Naive thymus-derived CD4-positive, alpha-beta T cell (primary cell): ENCODE results near the gene HECW1. TPM values are rescaled to one million over a fixed set of nuclear protein-coding genes. Genes with fewer than 3 reads are reported as not detected.

ENCODE experiments used
- ATAC-seq: fragments of 150-1000 bp; cut with Tn5 transposase; 2 replicates; pipeline ENCODE4 v1.10.0; 2021; ENCODE audit warnings: mild to moderate bottlenecking, moderate library complexity
- CTCF ChIA-PET: fragments of 350-600 bp; sonication (Branson Sonifier 250); formaldehyde crosslinking; loops from one replicate; lab custom pipeline; 2021; ENCODE audit warnings: antibody characterized with exemption; lab: Charles Lee
- POLR2A ChIA-PET: fragments of 350-600 bp; sonication (Branson Sonifier 250); formaldehyde crosslinking; loops from one replicate; lab custom pipeline; 2021; ENCODE audit warnings: antibody characterized with exemption, inconsistent platforms; lab: Charles Lee
- DNase-seq, 9 donors: peaks; one replicate each; pipeline versions ENCODE4 v3.0.0 to v3.0.0-alpha.2; 2020 to 2022; ENCODE audit warnings: mixed read lengths in 1 of 9
- H3K27ac ChIP-seq: one replicate; pipeline ENCODE4 v1.7.0; 2013; ENCODE audit warnings: mild to moderate bottlenecking, low read depth, low read length, moderate library complexity
- H3K27me3 ChIP-seq, 2 donors: one replicate each; pipeline ENCODE4 v1.7.0; 2013; ENCODE audit warnings: low read length in 2 of 2, mild to moderate bottlenecking in 2 of 2, moderate library complexity in 2 of 2; ENCODE audit not compliant: control insufficient read depth in 2 of 2, insufficient read depth in 2 of 2
- H3K36me3 ChIP-seq, 3 experiments: 1 replicate in 2 of 3; 2 replicates in 1 of 3; pipeline ENCODE4 v1.7.0; 2013; ENCODE audit warnings: low read length in 3 of 3, mild to moderate bottlenecking in 3 of 3, moderate library complexity in 1 of 3; ENCODE audit not compliant: insufficient read depth in 3 of 3, control insufficient read depth in 2 of 3
- H3K4me1 ChIP-seq, 2 donors: one replicate each; pipeline ENCODE4 v1.7.0; 2013; ENCODE audit warnings: low read length in 2 of 2, mild to moderate bottlenecking in 2 of 2, moderate library complexity in 1 of 2; ENCODE audit not compliant: control insufficient read depth in 2 of 2, insufficient read depth in 2 of 2
- H3K4me3 ChIP-seq: 2 replicates; pipeline ENCODE4 v1.7.0; 2013; ENCODE audit warnings: mild to moderate bottlenecking, low read length
- H3K9me3 ChIP-seq, 3 experiments: 1 replicate in 2 of 3; 2 replicates in 1 of 3; pipeline ENCODE4 v1.7.0; 2013; ENCODE audit warnings: low read length in 3 of 3; ENCODE audit not compliant: control insufficient read depth in 2 of 3
- H3K27ac Mint-ChIP-seq, 9 donors: one replicate each; pipeline ENCODE4 v1.8.0; 2020 to 2022; ENCODE audit warnings: mixed read lengths in 9 of 9, mild to moderate bottlenecking in 8 of 9, moderate library complexity in 5 of 9, inconsistent platforms in 2 of 9
- H3K27me3 Mint-ChIP-seq, 5 donors: one replicate each; pipeline ENCODE4 v1.8.0; 2021 to 2022; ENCODE audit warnings: mixed read lengths in 5 of 5, mild to moderate bottlenecking in 1 of 5
- H3K36me3 Mint-ChIP-seq, 5 donors: one replicate each; pipeline ENCODE4 v1.8.0; 2020 to 2022; ENCODE audit warnings: mixed read lengths in 5 of 5, mild to moderate bottlenecking in 3 of 5, inconsistent platforms in 1 of 5
- H3K4me1 Mint-ChIP-seq, 7 donors: one replicate each; pipeline ENCODE4 v1.8.0; 2020 to 2022; ENCODE audit warnings: mixed read lengths in 7 of 7, mild to moderate bottlenecking in 3 of 7, inconsistent platforms in 1 of 7
- H3K4me3 Mint-ChIP-seq, 10 donors: one replicate each; pipeline ENCODE4 v1.8.0; 2020 to 2022; ENCODE audit warnings: mild to moderate bottlenecking in 10 of 10, mixed read lengths in 10 of 10, moderate library complexity in 6 of 10, inconsistent platforms in 2 of 10
- H3K9me3 Mint-ChIP-seq, 11 donors: one replicate each; pipeline ENCODE4 v1.8.0; 2020 to 2022; ENCODE audit warnings: mixed read lengths in 11 of 11, mild to moderate bottlenecking in 4 of 11, inconsistent platforms in 1 of 11, moderate library complexity in 1 of 11
- intact Hi-C, 2 donors: fragments of 100-400 bp; cut with micrococcal nuclease; formaldehyde crosslinking; loops; one replicate each; pipeline ENCODE4 v1.15.1; 2023
- polyA plus RNA-seq, 2 donors: library from polyadenylated mRNA; unstranded; fragments of 300-500 nt; fragmentation: Illumina TruSeq; gene quantifications; one replicate each; pipeline ENCODE4 v1.2.3, GENCODE V29; 2021
- total RNA-seq, 6 experiments: library from RNA in 5 of 6; stranded (reverse) in 5 of 6; gene quantifications; 1 replicate in 5 of 6; 2 replicates in 1 of 6; pipeline ENCODE4 v1.2.3 and lab custom pipeline; 2021 to 2026

Gene HECW1
- total and polyA plus RNA-seq, 7 experiments from 2014 or later: not detected

GRCh38 chr7:43117861-43118260 lies 5.4 kb downstream of the HECW1 start:
- H3K27ac Mint-ChIP-seq: no peak overlapping the region
- H3K4me3 ChIP-seq: no peak overlapping the region
- H3K27me3 Mint-ChIP-seq: peaks cover 26 to 56% (median 43%) of the 10 kb centered on the region in 5 donors
- H3K27ac ChIP-seq: no peak overlapping the region
- no peaks in the 10 kb centered on the region for H3K9me3 Mint-ChIP-seq
- no peaks in the 10 kb centered on the region for H3K9me3 ChIP-seq
- intact Hi-C loops: no loop called here
- no peak for ATAC-seq
- H3K27me3 ChIP-seq: peaks cover 5 to 6% of the 10 kb centered on the region in 2 donors
- H3K4me1 ChIP-seq: no peaks in the 10 kb centered on the region
- peaks cover 0 to 10% (median 7%) of the 10 kb centered on the region in 7 donors for H3K4me1 Mint-ChIP-seq
- H3K36me3 Mint-ChIP-seq: no peaks in the 10 kb centered on the region
- no peak overlapping the region for H3K4me3 Mint-ChIP-seq
- POLR2A ChIA-PET: no interaction called here
- H3K36me3 ChIP-seq: no peaks in the 10 kb centered on the region
- CTCF ChIA-PET: interaction anchor here (0.7 to 1.1 kb wide), 2 partner anchors 9 to 584 kb away, joined by 3 read pairs; no protein-coding TSS in a partner anchor
- no peak for DNase-seq

- CTCF ChIA-PET: interaction anchor here (0.6 kb wide), 1 partner anchor 13 kb away, joined by 3 read pairs; no protein-coding TSS in a partner anchor
Observed at GRCh38 chr7:43118313-43118712, 5.9 kb downstream of the HECW1 start.

GRCh38 chr7:43119371-43120075 lies 7.1 kb downstream of the HECW1 start:
- H3K36me3 ChIP-seq: no peaks in the 10 kb centered on the region
- intact Hi-C loops: no loop called here
- H3K27ac ChIP-seq: no peak overlapping the region
- H3K4me1 ChIP-seq: no peaks in the 10 kb centered on the region
- Mint-ChIP-seq H3K4me1 (peaks cover 0 to 2% (median 0%) of the 10 kb centered on the region in 7 donors), H3K9me3 (no peaks in the 10 kb centered on the region), H3K27ac (no peak overlapping the region), H3K27me3 (peaks cover 22 to 50% (median 37%) of the 10 kb centered on the region in 5 donors), H3K36me3 (no peaks in the 10 kb centered on the region), H3K4me3 (no peak overlapping the region)
- ChIA-PET POLR2A (no interaction called here), CTCF (no interaction called here)
- ATAC-seq (no peak), DNase-seq (no peak)
- no peaks in the 10 kb centered on the region for H3K9me3 ChIP-seq
- no peak overlapping the region for H3K4me3 ChIP-seq
- H3K27me3 ChIP-seq: peaks cover 0 to 6% of the 10 kb centered on the region in 2 donors

More at GRCh38 chr7:43118313-43118712, 5.9 kb downstream of the HECW1 start:
- Mint-ChIP-seq H3K4me1 (peaks cover 0 to 10% (median 7%) of the 10 kb centered on the region in 7 donors), H3K36me3 (no peaks in the 10 kb centered on the region), H3K4me3 (no peak overlapping the region), H3K9me3 (no peaks in the 10 kb centered on the region), H3K27me3 (peaks cover 26 to 56% (median 43%) of the 10 kb centered on the region in 5 donors), H3K27ac (no peak overlapping the region)
- H3K4me3 ChIP-seq: no peak overlapping the region
- H3K27me3 ChIP-seq: peaks cover 5 to 6% of the 10 kb centered on the region in 2 donors
- H3K36me3 ChIP-seq: no peaks in the 10 kb centered on the region
- intact Hi-C loops: no loop called here
- POLR2A ChIA-PET: no interaction called here
- H3K9me3 ChIP-seq: no peaks in the 10 kb centered on the region
- H3K4me1 ChIP-seq: no peaks in the 10 kb centered on the region
- DNase-seq: no peak
- ATAC-seq: no peak
- no peak overlapping the region for H3K27ac ChIP-seq

GRCh38 chr7:43121973-43122372 lies 9.5 kb downstream of the HECW1 start:
- no peaks in the 10 kb centered on the region for H3K36me3 Mint-ChIP-seq
- intact Hi-C loops: no loop called here
- CTCF ChIA-PET: no interaction called here
- no peaks in the 10 kb centered on the region for H3K9me3 Mint-ChIP-seq
- H3K27ac Mint-ChIP-seq: no peak overlapping the region
- Histone ChIP-seq H3K9me3 (no peaks in the 10 kb centered on the region), H3K27me3 (no peaks in the 10 kb centered on the region), H3K4me1 (no peaks in the 10 kb centered on the region), H3K4me3 (no peak overlapping the region), H3K27ac (no peak overlapping the region), H3K36me3 (no peaks in the 10 kb centered on the region)
- POLR2A ChIA-PET: no interaction called here
- no peak for DNase-seq
- no peaks in the 10 kb centered on the region for H3K4me1 Mint-ChIP-seq
- no peak overlapping the region for H3K4me3 Mint-ChIP-seq
- no peak for ATAC-seq
- H3K27me3 Mint-ChIP-seq: peaks cover 5 to 39% (median 16%) of the 10 kb centered on the region in 5 donors

GRCh38 chr7:43123457-43123856 lies 11.0 kb downstream of the HECW1 start:
- H3K4me1 Mint-ChIP-seq: no peaks in the 10 kb centered on the region
- POLR2A ChIA-PET: no interaction called here
- no peaks in the 10 kb centered on the region for H3K27me3 ChIP-seq

GRCh38 chr7:43124388-43124787 lies 11.9 kb downstream of the HECW1 start:
- intact Hi-C loops: no loop called here
- no peak for ATAC-seq
- POLR2A ChIA-PET: no interaction called here
- H3K27ac ChIP-seq: no peak overlapping the region
- no peak overlapping the region for H3K27ac Mint-ChIP-seq
- H3K4me1 Mint-ChIP-seq: no peaks in the 10 kb centered on the region
- H3K4me3 Mint-ChIP-seq: no peak overlapping the region
- H3K36me3 Mint-ChIP-seq: no peaks in the 10 kb centered on the region
- H3K27me3 Mint-ChIP-seq: peaks cover 5 to 30% (median 11%) of the 10 kb centered on the region in 5 donors
- no peaks in the 10 kb centered on the region for H3K9me3 ChIP-seq
- H3K36me3 ChIP-seq: no peaks in the 10 kb centered on the region
- no peak for DNase-seq
- H3K4me1 ChIP-seq: no peaks in the 10 kb centered on the region
- no peaks in the 10 kb centered on the region for H3K9me3 Mint-ChIP-seq
- H3K4me3 ChIP-seq: no peak overlapping the region
- CTCF ChIA-PET: no interaction called here
- H3K27me3 ChIP-seq: no peaks in the 10 kb centered on the region

More at GRCh38 chr7:43123457-43123856, 11.0 kb downstream of the HECW1 start:
- no peaks in the 10 kb centered on the region for H3K9me3 ChIP-seq
- H3K4me3 Mint-ChIP-seq: no peak overlapping the region
- CTCF ChIA-PET: no interaction called here
- no peaks in the 10 kb centered on the region for H3K36me3 ChIP-seq
- no peak overlapping the region for H3K27ac Mint-ChIP-seq
- H3K4me3 ChIP-seq: no peak overlapping the region
- intact Hi-C loops: no loop called here
- H3K27ac ChIP-seq: no peak overlapping the region
- peaks cover 3 to 30% (median 11%) of the 10 kb centered on the region in 5 donors for H3K27me3 Mint-ChIP-seq
- ATAC-seq (no peak), DNase-seq (no peak)
- H3K4me1 ChIP-seq: no peaks in the 10 kb centered on the region
- no peaks in the 10 kb centered on the region for H3K9me3 Mint-ChIP-seq
- H3K36me3 Mint-ChIP-seq: no peaks in the 10 kb centered on the region

GRCh38 chr7:43130347-43130746 lies 17.9 kb downstream of the HECW1 start:
- H3K27ac ChIP-seq: no peak overlapping the region
- H3K9me3 Mint-ChIP-seq: no peaks in the 10 kb centered on the region
- DNase-seq (no peak), ATAC-seq (no peak)
- ChIA-PET CTCF (no interaction called here), POLR2A (no interaction called here)
- H3K4me3 ChIP-seq: no peak overlapping the region
- H3K36me3 ChIP-seq: no peaks in the 10 kb centered on the region
- H3K27ac Mint-ChIP-seq: no peak overlapping the region
- intact Hi-C loops: no loop called here
- no peaks in the 10 kb centered on the region for H3K36me3 Mint-ChIP-seq
- no peaks in the 10 kb centered on the region for H3K9me3 ChIP-seq
- peaks cover 5 to 14% (median 7%) of the 10 kb centered on the region in 5 donors for H3K27me3 Mint-ChIP-seq
- H3K4me1 ChIP-seq: no peaks in the 10 kb centered on the region
- H3K27me3 ChIP-seq: no peaks in the 10 kb centered on the region
- H3K4me1 Mint-ChIP-seq: no peaks in the 10 kb centered on the region
- no peak overlapping the region for H3K4me3 Mint-ChIP-seq
